Measurements from ENCODE around the gene ELMO2.

ELMO2 gene

GRCh38 chr20:46359233-46359751, 47.1 kb downstream of the ELMO2 start:
- peaks cover 6% of the 10 kb centered on the region; the same call in 1 of the 2 replicates for H3K36me3 ChIP-seq
- no peaks in the 10 kb centered on the region for H3K9me3 ChIP-seq (ENCODE audit: severe bottlenecking)
- no peak for TF ChIP-seq CTCF (IDR thresholded peaks at IDR 0.05; ENCODE audit: low read depth, low read length)
- H3K27ac ChIP-seq = no peak overlapping the region
- no peak overlapping the region for H3K4me3 ChIP-seq (ENCODE audit: low read depth, low read length)
- no peaks in the 10 kb centered on the region for H3K27me3 ChIP-seq (ENCODE audit: insufficient read depth, low read depth, severe bottlenecking)
- no peak for DNase-seq

- no peak for DNase-seq
- peaks cover 3% of the 10 kb centered on the region; the same call in 1 of the 2 replicates for H3K36me3 ChIP-seq
- no peak for TF ChIP-seq CTCF (IDR thresholded peaks at IDR 0.05; ENCODE audit: low read depth, low read length)
- no peak overlapping the region for H3K4me3 ChIP-seq (ENCODE audit: low read depth, low read length)
- H3K9me3 ChIP-seq (ENCODE audit: severe bottlenecking) = no peaks in the 10 kb centered on the region
- no peaks in the 10 kb centered on the region for H3K27me3 ChIP-seq (ENCODE audit: insufficient read depth, low read depth, severe bottlenecking)
- H3K27ac ChIP-seq = no peak overlapping the region
Observed at GRCh38 chr20:46358346-46359058, 47.9 kb downstream of the ELMO2 start.

GRCh38 chr20:46357030-46357514, 49.3 kb downstream of the ELMO2 start:
- no peaks in the 10 kb centered on the region; the same call in 1 of the 2 replicates for H3K36me3 ChIP-seq

GRCh38 chr20:46356195-46357029, 50.0 kb downstream of the ELMO2 start:
- no peaks in the 10 kb centered on the region for H3K27me3 ChIP-seq (ENCODE audit: insufficient read depth, low read depth, severe bottlenecking)
- H3K36me3 ChIP-seq = no peaks in the 10 kb centered on the region; the same call in 1 of the 2 replicates
- no peak overlapping the region for H3K27ac ChIP-seq
- H3K9me3 ChIP-seq (ENCODE audit: severe bottlenecking) = no peaks in the 10 kb centered on the region
- H3K4me3 ChIP-seq (ENCODE audit: low read depth, low read length) = no peak overlapping the region
- DNase-seq = no peak
- no peak for TF ChIP-seq CTCF (IDR thresholded peaks at IDR 0.05; ENCODE audit: low read depth, low read length)

More at GRCh38 chr20:46357030-46357514, 49.3 kb downstream of the ELMO2 start:
- Histone ChIP-seq H3K27me3 (ENCODE audit: insufficient read depth, low read depth, severe bottlenecking) (no peaks in the 10 kb centered on the region), H3K9me3 (ENCODE audit: severe bottlenecking) (no peaks in the 10 kb centered on the region), H3K27ac (no peak overlapping the region), H3K4me3 (ENCODE audit: low read depth, low read length) (no peak overlapping the region)
- no peak for DNase-seq
- no peak for TF ChIP-seq CTCF (IDR thresholded peaks at IDR 0.05; ENCODE audit: low read depth, low read length)

GRCh38 chr20:46355778-46356177, 50.6 kb downstream of the ELMO2 start:
- Histone ChIP-seq H3K36me3 (no peaks in the 10 kb centered on the region; the same call in 1 of the 2 replicates), H3K27me3 (ENCODE audit: insufficient read depth, low read depth, severe bottlenecking) (no peaks in the 10 kb centered on the region), H3K27ac (peak overlapping the region; percentile 36; the same call in 1 of the 2 replicates), H3K9me3 (ENCODE audit: severe bottlenecking) (no peaks in the 10 kb centered on the region), H3K4me3 (ENCODE audit: low read depth, low read length) (no peak overlapping the region)
- no peak for TF ChIP-seq CTCF (IDR thresholded peaks at IDR 0.05; ENCODE audit: low read depth, low read length)
- peak; percentile 41 for DNase-seq

All from WERI-Rb-1 (cell line).